GM19463 (cell line): ENCODE data around the gene OR4X1.
"Not testable (repeated sequence)": the region's sequence is repeated elsewhere in the genome, so short reads cannot be mapped to it uniquely, and the experiment has no call there.

Source experiments
- ATAC-seq: cut with Tn5 transposase; IDR thresholded peaks from one replicate; pipeline ENCODE4 v1.9.1; 2021; ENCODE audit warnings: mild to moderate bottlenecking, moderate library complexity; ENCODE audit not compliant: unreplicated experiment

Gene OR4X1, protein sequence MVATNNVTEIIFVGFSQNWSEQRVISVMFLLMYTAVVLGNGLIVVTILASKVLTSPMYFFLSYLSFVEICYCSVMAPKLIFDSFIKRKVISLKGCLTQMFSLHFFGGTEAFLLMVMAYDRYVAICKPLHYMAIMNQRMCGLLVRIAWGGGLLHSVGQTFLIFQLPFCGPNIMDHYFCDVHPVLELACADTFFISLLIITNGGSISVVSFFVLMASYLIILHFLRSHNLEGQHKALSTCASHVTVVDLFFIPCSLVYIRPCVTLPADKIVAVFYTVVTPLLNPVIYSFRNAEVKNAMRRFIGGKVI

DNA sequence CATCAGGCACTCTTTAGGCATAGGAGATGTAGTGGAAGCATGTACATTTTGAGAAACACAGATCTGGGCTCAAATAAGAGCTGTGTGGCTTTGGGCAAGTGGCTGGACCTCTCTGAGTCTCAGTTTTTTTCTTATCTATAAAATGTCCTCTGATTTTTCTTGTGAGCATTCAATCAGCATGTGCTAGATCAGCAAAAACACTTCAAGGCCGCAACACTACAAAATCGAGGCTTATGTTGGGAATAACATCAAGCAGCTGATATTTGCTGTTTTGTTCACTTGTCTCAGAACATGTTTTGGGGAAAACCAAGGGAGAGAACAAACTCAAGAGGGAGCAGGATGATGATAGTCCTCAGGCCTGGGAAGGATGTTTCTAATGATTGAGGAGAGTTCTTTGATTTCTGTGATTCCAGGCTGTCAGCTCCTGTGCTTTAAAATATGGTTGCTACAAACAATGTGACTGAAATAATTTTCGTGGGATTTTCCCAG, at the start of gene OR4X1:
Gene OR4X1, plus strand, starts transcription at position 439 of the 489 bp plus-strand sequence. Its CDS starts 0 bp downstream, at position 439.
- no peak for ATAC-seq

DNA sequence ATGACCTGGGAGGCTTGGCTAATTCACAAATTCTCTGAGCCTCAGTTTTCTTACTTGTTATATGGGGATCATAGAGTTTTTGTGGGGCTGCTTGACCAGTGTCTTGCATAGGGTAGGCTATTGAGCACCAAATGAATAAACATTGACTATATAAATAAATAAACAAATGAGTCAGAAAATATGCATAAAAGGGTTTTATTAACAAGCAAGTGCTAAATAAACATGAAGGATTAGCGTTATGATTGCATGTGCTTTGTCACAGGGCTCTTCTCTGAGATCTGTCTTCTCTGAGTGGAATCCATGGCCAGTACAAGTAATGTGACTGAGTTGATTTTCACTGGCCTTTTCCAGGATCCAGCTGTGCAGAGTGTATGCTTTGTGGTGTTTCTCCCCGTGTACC, 47.2 kb upstream of the OR4X1 start, which contains the start of gene OR4B1:
Gene OR4B1, plus strand, starts transcription at position 301 of the 400 bp plus-strand sequence. Its CDS starts 0 bp downstream, at position 301.
- ATAC-seq, result no peak

DNA sequence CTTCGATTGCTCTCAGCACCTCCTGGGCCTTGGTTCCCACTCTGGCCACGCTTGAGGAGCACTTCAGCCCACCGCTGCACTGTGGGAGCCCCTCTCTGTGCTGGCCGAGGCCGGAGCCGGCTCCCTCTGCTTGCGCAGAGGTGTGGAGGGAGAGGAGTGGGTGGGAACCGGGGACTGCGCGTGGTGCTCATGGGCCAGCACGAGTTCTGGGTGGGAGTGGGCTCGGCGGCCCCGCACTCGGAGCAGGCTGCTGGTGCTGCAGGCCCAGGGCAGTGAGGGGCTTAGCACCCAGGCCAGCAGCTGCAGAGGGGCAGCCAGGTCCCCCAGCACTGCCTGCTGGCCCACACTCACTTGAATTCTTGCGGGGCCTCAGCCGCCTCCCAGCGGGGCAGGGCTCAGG, 34.9 kb upstream of the OR4X1 start:
- ATAC-seq, result no peak

DNA sequence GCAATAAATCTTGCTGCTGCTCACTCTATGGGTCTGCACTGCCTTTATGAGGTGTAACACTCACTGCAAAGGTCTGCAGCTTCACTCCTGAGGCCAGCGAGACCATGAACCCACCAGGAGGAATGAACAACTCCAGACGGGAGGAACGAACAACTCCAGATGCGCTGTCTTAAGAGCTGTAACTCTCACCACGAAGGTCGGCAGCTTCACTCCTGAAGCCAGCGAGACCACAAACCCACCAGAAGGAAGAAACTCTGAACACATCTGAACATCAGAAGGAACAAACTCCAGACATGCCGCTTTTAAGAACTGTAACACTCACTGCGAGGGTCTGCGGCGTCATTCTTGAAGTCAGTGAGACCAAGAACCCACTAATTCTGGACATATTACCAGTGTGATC, 33.6 kb upstream of the OR4X1 start:
- ATAC-seq, result not testable (repeated sequence)

DNA sequence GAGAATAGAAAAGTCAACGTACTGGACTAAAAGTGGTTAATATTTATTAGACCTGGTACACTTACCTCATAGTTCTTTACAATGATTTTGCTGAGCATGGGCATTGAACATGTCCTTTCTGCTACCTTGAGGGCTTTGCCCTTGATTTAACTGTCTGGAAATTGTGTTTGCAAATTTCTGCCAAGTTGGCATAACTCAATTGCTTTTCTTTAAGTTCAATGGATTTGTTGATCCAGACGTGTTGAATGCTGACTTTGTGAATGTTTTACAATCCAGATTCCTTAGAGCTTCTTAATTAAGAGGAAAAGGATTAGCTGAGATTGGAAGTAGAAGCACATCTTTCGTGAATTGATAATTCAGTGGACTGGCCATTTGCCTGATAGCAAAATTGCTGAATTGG, 25.9 kb upstream of the OR4X1 start:
- ATAC-seq, result no peak

DNA sequence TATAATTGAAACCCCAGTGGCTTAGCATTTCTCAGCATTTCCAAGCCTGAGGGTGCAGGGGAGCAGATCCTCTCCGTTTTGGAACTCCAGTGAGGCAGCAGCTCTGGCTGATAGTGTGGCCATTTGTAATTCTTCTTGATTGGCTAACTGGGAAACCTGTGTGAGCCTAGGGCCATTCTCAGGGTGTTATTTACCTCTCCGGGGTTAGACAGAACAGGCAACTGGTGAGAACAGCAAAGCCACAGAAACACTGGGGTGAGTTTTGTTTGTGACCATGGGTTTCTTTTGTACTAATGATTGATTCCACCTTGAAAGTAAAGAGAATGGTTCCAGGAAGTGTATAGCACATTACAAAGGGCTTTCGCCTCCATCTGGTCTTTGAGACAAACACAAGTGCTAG, 21.2 kb upstream of the OR4X1 start:
- no peak for ATAC-seq

DNA sequence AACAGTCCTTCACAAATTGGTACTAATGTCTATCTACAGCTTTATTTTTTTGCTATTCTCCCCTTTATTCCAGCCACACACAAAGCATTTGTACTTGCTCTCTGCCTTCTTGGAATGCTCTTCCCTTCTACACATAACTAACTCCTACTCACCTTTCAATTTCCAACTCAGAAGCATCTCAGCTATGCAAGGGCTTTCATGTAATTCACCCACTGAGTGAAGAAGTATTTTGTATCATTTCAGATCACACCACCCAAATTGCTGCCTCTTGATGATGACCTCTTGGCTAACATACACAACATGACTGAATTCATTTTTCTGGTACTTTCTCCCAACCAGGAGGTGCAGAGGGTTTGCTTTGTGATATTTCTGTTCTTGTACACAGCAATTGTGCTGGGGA, 18.9 kb upstream of the OR4X1 start, which contains the start of gene OR4X2:
Gene OR4X2, plus strand, starts transcription at position 301 of the 400 bp plus-strand sequence. Its CDS starts 0 bp downstream, at position 301.
- ATAC-seq, result no peak

DNA sequence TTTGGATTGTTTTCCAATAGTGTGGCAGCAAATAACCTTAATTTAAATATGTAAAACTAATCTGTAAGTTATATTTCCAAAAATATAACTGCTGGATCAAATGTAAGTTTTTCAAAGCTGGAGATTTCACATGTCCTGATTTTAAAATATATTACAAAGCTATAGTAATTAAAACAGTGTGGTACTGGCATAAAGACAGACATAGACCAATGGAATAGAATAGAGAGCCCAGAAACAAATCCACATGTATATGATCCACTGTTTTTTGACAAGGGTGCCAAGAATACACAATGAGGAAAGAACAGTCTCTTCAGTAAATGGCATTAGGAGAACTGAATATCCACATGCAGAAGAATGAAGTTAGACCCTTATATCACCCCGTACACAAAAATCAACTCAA, 14.8 kb upstream of the OR4X1 start:
- ATAC-seq, result no peak

DNA sequence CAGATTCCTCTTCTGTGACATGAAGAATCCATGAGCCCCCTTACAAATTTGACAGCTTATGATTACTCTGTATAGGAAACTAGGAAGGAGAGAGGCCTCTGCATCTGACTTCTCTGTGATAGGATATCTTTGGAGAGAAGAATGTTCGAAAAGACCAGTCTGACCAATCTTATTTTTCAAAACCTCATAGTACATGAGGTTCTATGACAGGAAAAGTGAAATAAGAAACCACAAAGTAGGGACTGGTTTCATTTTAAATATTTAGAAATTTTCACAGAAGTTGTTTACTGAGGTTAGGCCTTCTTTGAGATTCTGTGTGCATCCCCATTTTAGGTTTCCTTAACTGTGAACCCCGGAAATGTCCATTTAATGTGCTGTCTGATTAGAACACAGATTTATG, 2.1 kb upstream of the OR4X1 start:
- no peak for ATAC-seq

DNA sequence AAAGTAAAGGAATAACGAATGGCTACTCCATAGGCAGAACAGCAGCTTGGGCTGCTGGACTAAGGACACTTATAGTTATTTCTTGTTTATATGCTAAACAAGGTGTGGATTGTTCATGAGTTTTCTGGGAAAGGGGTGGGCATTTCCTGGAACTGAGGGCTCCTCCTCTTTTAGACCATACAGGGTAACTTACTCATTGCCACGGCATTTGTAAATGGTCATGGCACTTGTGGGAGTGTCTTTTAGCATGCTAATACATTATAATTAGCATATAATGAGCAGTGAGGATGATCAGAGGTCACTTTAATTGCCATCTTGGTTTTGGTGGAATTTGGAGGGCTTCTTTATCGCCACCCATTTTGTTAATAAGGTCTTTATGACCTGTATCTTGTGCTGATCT, 7.0 kb downstream of the OR4X1 start:
- ATAC-seq, result no peak

DNA sequence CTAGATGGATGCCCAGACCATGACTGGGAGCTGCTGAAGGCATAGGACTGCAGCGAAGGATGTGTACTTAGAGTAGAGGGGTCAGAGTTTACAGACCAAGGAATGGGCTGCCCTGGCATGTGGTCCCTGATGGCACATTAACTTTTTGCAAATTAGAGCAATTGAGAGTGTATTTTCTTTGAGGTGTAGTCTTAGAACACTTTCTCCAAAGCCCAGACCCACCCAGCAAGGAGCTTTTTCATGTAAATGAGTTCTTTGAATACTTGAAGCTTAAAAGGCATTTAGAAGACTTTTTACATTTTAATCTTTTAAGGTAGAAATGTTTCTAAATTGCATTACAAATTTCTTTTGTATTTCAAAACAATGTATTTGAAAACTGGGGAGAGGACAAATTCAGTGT, 8.9 kb downstream of the OR4X1 start:
- no peak for ATAC-seq

DNA sequence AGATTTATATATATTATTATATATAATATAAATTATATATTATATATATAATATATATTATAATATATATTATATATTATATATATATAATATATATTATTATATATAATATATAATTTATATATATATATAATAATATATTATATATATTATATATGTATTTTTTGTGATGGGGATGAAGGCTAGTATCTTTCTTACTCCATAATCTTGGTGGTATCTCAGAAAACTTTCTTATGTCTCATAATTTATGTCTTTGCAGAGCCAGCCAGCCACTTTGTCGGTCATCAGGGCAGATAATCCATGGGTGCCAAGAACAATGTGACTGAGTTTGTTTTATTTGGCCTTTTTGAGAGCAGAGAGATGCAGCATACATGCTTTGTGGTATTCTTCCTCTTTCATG, 42.3 kb downstream of the OR4X1 start, which contains the start of gene OR4S1:
Gene OR4S1, plus strand, starts transcription at position 301 of the 400 bp plus-strand sequence. Its CDS starts 0 bp downstream, at position 301.
- no peak for ATAC-seq

DNA sequence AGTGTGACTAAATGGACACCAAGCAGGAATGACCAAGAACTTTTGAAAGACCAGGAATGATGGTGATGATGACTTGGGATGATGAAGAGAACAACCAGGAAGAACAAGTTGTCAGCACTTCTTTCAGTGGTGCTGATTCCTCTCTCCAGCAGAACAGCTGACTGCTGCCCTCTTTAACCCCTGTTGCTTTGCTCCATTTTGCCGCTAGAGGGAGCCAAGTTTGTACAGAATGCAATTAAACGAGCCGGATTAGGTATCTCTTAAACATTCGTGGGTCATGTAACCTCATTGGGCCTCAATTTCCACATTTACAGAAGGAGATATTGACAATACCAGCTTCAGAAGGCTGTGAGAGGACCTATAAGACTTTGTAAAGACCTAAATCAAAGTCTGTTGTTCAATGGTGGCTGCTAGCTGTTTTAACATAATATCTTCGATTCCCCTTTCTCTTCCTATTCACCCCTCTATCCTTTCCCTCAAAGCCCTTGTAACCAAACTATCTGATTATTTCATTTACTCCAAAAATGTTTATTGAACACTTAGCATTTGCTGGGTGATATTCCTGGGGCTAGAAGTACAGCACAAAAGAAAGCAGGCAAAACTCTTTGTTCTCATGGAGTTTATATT, 44.2 kb downstream of the OR4X1 start:
- peak; percentile 91 for ATAC-seq

DNA sequence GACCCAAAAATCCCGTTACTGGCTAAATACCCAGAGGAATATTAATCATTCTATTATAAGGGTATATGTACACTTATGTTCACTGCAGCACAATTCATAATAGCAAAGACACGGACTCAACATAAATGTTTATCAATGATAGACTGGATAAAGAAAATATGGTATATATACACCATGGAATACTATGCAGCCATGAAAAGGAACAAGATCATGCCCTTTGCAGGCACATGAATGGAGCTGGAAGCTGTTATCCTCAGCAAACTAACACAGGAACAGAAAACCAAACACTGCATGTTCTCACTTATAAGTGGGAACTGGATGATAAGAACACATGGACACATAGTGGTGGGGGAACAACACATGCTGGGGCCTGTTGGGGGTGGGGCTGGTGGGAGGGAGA, 49.9 kb downstream of the OR4X1 start:
- not testable (repeated sequence) for ATAC-seq
